Hepatocyte (in vitro differentiated cells): ENCODE data around the gene SCGB1A1.

Source experiments
- EZH2 ChIP-seq: fragments of 200-600 bp; sonication (generic); IDR thresholded peaks from 2 replicates; pipeline ENCODE4 v1.6.1; 2016; ENCODE audit warnings: antibody characterized with exemption, mild to moderate bottlenecking, borderline replicate concordance
- EZH2phosphoT487 ChIP-seq: fragments of 200-600 bp; sonication (generic); IDR thresholded peaks from one replicate; pipeline ENCODE4 v1.6.1; 2018; ENCODE audit warnings: antibody characterized with exemption, mild to moderate bottlenecking, low read depth, moderate library complexity; ENCODE audit not compliant: unreplicated experiment, severe bottlenecking
- TF ChIP-seq, protein P1 (sequence below): fragments of 200-600 bp; sonication (generic); IDR thresholded peaks from 2 replicates; pipeline ENCODE4 v1.5.1; 2016; ENCODE audit warnings: antibody characterized with exemption, mild to moderate bottlenecking; ENCODE audit not compliant: poor library complexity

DNA sequence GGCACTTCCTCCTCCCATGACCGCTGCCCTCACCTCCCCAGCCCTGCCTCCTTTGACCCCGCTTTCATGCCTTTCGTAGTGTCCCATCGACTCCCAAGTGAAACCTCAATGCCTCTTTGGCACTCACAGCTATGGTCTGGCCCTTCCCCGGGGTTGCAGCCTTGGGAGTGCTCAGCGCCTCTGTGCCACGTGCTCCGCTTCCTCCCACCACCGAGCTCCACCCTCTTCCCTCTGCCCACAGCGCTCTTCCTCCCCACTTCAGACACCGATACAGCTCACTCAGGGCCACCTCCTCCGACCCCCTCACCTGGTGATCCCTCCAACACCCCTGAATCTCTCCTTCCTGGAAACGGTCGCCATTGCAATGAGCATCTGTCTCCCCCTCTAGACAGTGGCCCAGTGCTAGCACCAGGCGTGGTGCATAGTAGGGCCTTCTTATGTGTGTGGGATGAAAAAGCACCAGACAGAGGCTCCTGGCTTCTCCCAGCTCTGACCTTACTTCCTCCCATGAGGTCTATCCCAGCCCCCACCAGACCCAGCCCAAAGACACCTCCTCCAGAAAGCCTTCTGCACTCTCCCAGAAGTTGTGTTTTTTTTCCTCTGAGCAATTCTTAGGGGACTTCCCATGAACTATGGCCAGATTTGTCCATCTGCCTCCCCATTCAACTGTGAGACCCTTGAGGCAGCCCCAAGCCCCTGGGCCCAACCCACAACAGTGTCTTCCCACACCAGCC is 16.4 kb upstream of the SCGB1A1 start:
- no peak for TF ChIP-seq EZH2phosphoT487
- TF ChIP-seq, protein P1, sequence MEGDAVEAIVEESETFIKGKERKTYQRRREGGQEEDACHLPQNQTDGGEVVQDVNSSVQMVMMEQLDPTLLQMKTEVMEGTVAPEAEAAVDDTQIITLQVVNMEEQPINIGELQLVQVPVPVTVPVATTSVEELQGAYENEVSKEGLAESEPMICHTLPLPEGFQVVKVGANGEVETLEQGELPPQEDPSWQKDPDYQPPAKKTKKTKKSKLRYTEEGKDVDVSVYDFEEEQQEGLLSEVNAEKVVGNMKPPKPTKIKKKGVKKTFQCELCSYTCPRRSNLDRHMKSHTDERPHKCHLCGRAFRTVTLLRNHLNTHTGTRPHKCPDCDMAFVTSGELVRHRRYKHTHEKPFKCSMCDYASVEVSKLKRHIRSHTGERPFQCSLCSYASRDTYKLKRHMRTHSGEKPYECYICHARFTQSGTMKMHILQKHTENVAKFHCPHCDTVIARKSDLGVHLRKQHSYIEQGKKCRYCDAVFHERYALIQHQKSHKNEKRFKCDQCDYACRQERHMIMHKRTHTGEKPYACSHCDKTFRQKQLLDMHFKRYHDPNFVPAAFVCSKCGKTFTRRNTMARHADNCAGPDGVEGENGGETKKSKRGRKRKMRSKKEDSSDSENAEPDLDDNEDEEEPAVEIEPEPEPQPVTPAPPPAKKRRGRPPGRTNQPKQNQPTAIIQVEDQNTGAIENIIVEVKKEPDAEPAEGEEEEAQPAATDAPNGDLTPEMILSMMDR: no peak
- no peak for TF ChIP-seq EZH2
